HL-60/S4 treated with retinoic acid at 250 ng/mL for 4 days and 3 days (cell line): ENCODE results near the gene TOM1L2.

Source experiments
- in situ Hi-C: fragments of 300-500 bp; cut with MboI; formaldehyde crosslinking; loops from 2 replicates; pipeline ENCODE4 v1.7.0; 2022; ENCODE audit warnings: low sequenced_read_pairs

TOM1L2 gene

GRCh38 chr17:17795946-17796786 is 176.0 kb downstream of the TOM1L2 start:
- in situ Hi-C loops: no loop called here

GRCh38 chr17:17795296-17795695 is 176.9 kb downstream of the TOM1L2 start:
- in situ Hi-C loops: no loop called here

- in situ Hi-C loops: no loop called here
Measured at GRCh38 chr17:17794382-17794781, 177.8 kb downstream of the TOM1L2 start.
